Measurements from ENCODE around the gene IGLL5.

IGLL5 gene

DNA sequence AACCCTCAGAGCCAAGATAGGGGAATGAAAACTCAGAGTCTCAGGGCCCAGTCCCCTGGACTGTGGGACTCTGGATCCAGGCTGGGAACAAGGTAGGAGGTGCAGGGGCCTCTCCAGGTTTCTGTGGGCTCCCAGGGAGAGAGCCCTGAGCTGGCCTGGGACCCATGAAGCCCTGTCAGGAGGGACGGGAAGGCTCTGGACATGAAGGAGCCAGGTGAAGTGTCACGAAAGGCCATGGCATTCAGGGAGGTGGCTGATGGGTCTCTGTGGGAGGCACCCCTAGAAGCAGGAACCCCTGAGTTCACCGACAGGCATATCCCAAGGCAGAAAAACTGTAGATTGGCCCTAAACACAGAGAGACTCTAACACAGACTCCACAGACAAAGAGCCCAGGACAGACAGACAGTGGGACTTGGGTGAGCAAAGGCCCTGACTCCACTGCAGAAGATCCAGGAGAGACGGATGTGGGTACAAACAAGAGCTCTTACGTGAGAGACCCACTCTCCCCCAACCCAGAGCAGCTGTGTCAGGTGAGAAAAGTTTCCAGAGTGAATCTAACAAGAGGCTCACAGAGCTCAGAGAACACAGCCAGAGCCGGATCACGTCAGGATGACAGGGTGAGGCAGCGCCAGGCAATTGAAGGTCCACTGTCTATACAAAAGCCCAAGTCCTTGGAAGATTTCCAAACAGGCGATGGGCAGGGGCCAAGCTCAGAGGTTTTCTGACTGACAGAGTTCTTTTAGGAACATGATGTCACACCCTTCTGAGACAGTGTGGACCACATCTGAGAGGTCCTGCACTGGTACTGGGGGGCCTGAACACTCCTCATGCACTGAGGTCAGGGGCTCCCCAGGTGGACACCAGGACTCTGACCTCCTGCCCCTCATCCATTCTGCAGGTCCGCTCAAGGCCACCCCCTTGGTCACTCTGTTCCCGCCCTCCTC is 27.4 kb downstream of the IGLL5 start:
- no peak for DNase-seq (ENCODE audit: low read depth)
- H3K4me3 ChIP-seq (ENCODE audit: control insufficient read depth, low read depth, low read length): no peak overlapping the region
- TF ChIP-seq, protein P1, sequence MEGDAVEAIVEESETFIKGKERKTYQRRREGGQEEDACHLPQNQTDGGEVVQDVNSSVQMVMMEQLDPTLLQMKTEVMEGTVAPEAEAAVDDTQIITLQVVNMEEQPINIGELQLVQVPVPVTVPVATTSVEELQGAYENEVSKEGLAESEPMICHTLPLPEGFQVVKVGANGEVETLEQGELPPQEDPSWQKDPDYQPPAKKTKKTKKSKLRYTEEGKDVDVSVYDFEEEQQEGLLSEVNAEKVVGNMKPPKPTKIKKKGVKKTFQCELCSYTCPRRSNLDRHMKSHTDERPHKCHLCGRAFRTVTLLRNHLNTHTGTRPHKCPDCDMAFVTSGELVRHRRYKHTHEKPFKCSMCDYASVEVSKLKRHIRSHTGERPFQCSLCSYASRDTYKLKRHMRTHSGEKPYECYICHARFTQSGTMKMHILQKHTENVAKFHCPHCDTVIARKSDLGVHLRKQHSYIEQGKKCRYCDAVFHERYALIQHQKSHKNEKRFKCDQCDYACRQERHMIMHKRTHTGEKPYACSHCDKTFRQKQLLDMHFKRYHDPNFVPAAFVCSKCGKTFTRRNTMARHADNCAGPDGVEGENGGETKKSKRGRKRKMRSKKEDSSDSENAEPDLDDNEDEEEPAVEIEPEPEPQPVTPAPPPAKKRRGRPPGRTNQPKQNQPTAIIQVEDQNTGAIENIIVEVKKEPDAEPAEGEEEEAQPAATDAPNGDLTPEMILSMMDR (IDR thresholded peaks at IDR 0.05; ENCODE audit: control insufficient read depth, insufficient read depth, low read depth, low read length, missing control alignments): no peak

DNA sequence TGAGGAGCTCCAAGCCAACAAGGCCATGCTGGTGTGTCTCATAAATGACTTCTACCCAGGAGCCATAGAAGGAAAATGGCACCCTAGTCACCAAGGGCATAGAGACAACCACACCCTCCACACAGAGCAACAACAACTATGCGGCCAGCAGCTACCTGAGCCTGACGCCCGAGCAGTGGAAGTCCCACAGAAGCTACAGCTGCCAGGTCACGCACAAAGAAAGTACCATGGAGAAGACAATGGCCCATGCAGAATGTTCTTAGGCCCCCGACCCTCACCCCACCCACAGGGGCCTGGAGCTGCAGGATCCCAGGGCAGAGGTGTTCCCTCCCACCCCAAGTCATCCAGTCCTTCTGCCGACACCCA is 28.0 kb downstream of the IGLL5 start:
- no peak overlapping the region for H3K4me3 ChIP-seq (ENCODE audit: control insufficient read depth, low read depth, low read length)
- TF ChIP-seq, protein P1 (IDR thresholded peaks at IDR 0.05; ENCODE audit: control insufficient read depth, insufficient read depth, low read depth, low read length, missing control alignments): no peak
- no peak for DNase-seq (ENCODE audit: low read depth)

DNA sequence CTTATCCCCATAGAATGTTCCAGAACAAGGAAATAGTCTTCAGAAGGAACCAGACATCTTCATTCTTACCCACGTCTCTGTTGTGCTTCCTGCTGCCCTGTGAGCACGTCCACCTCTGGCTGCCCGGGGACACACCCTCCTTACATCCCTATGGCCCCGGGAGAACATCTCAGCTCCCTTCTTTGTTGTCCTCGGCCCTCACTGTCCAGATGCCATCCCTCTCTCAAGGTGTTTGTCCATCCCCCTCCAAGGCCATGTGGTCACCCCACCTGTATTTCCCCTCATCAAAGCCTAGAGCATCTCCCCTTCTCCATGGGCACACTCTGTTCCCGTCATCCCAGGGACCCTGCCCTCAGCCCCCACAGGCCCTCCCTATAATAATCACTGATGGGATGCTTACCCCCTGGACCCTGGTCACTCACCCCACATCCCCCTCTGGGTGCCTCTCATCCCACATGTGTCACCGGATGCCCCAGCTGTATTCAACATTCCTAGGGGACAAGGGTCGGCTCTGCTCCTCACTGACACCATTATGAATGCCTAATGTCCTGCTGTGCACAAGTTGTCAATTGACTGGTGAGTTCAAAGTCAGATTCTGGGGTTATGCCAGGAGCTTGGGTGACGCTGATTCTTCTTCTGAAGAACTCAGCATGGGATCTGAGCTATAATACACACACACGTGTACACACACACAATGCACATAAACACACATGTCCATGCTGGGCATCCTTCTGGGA is 28.8 kb downstream of the IGLL5 start:
- DNase-seq (ENCODE audit: low read depth): no peak
- TF ChIP-seq, protein P1 (IDR thresholded peaks at IDR 0.05; ENCODE audit: control insufficient read depth, insufficient read depth, low read depth, low read length, missing control alignments): no peak
- no peak overlapping the region for H3K4me3 ChIP-seq (ENCODE audit: control insufficient read depth, low read depth, low read length)

DNA sequence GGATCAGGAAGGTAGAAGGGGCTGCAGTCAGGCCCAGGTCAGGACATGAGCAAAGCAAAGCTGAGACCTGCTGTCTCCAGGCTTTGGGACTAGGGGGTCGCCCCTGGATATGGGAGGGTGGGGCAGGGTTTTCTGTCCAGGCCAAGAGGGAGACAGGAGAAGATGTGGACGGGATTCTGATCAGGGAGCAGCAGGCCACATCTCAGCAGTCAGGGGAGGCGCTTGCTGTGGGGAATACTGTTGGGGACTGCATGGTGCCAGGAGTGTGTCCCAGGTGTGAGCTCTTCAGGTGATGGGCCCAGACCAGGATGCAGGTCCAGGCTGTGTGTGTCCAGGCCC is 29.3 kb downstream of the IGLL5 start:
- no peak for DNase-seq (ENCODE audit: low read depth)
- H3K4me3 ChIP-seq (ENCODE audit: control insufficient read depth, low read depth, low read length): no peak overlapping the region
- TF ChIP-seq, protein P1 (IDR thresholded peaks at IDR 0.05; ENCODE audit: control insufficient read depth, insufficient read depth, low read depth, low read length, missing control alignments): no peak

DNA sequence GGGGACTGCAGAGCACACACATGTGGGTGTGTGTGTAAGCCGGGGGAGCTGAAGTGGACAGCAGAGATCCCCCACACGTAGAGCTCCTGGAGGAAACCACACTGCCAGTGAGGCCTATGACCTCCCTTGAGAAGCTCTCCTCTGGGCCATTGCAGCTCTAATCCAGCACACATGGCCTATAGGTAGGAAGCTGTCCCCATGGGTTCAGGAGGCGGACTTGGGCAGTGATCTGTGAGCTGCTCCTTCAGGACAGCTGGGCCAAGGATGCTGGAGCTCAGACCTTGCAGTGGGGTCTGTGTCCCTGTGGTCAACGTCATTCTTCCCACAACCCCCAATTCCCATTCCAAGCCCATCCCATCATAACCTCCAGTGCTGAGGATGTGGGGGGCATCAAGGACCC is 29.8 kb downstream of the IGLL5 start:
- TF ChIP-seq, protein P1 (IDR thresholded peaks at IDR 0.05; ENCODE audit: control insufficient read depth, insufficient read depth, low read depth, low read length, missing control alignments): no peak
- no peak for DNase-seq (ENCODE audit: low read depth)
- H3K4me3 ChIP-seq (ENCODE audit: control insufficient read depth, low read depth, low read length): no peak overlapping the region

DNA sequence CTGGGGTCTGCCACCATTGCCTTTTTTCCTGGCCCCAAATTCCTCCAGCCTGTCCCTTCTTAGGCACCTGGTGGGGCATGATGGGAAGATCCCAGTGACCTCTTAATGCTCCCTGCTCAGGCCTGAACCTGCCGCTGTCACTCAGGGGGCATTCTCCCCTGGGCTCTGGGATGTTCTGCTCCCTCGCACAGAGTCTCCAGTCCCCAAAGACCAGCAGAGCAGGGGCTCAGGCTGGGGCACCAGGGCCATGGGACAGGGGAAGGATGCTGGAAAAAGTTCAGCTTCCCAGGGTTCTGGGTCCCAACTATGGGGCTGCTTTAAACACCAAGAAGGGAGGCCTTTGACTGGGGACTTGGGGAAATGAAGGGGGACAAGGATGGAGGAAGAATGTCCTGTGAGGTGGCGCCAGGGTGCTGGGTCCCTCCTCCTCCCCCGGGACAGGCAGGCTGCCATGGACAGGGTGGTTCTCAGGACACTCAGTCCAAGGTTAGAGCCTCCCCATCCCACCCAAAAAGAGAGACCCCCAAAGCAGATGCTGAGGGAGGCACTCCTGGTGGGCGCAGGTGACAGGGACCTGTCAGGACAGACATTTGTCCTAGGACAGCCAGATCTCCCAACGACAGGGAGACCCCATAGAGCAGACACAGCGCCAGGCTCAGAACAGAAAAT is 30.8 kb downstream of the IGLL5 start:
- no peak for DNase-seq (ENCODE audit: low read depth)
- H3K4me3 ChIP-seq (ENCODE audit: control insufficient read depth, low read depth, low read length): no peak overlapping the region
- TF ChIP-seq, protein P1 (IDR thresholded peaks at IDR 0.05; ENCODE audit: control insufficient read depth, insufficient read depth, low read depth, low read length, missing control alignments): no peak

Measured in AG09309 (cell line).